GM04503 (cell line): ENCODE measurements around the gene ST3GAL3.

Experiments used
- DNase-seq: peaks from one replicate; pipeline ENCODE4 v3.0.0-alpha.2; 2012; ENCODE audit warnings: low read depth

ST3GAL3 gene

GRCh38 chr1:43878854-43879253, 171.5 kb downstream of the ST3GAL3 start:
- DNase-seq, result no peak

- DNase-seq, result peak; percentile 55
Measured at GRCh38 chr1:43879414-43879813, 172.1 kb downstream of the ST3GAL3 start.

- no peak for DNase-seq
Measured at GRCh38 chr1:43879996-43880395, 172.7 kb downstream of the ST3GAL3 start.

- no peak for DNase-seq
Measured at GRCh38 chr1:43880604-43881003, 173.3 kb downstream of the ST3GAL3 start.

GRCh38 chr1:43881415-43881814, 174.1 kb downstream of the ST3GAL3 start:
- no peak for DNase-seq

GRCh38 chr1:43882763-43883162, 175.4 kb downstream of the ST3GAL3 start:
- DNase-seq, result no peak

GRCh38 chr1:43883321-43883720, 176.0 kb downstream of the ST3GAL3 start:
- DNase-seq, result no peak

- DNase-seq, result no peak
Measured at GRCh38 chr1:43885279-43885801, 178.0 kb downstream of the ST3GAL3 start.

- DNase-seq, result no peak
Measured at GRCh38 chr1:43887748-43888147, 180.4 kb downstream of the ST3GAL3 start.

- no peak for DNase-seq
Measured at GRCh38 chr1:43890815-43891214, 183.5 kb downstream of the ST3GAL3 start.

- no peak for DNase-seq
Measured at GRCh38 chr1:43893006-43893405, 185.7 kb downstream of the ST3GAL3 start.

GRCh38 chr1:43898981-43899380, 191.6 kb downstream of the ST3GAL3 start:
- DNase-seq, result no peak

- no peak for DNase-seq
Measured at GRCh38 chr1:43900386-43900785, 193.1 kb downstream of the ST3GAL3 start.

GRCh38 chr1:43901196-43901961, 194.0 kb downstream of the ST3GAL3 start:
- no peak for DNase-seq

- no peak for DNase-seq
Measured at GRCh38 chr1:43902058-43902831, 194.9 kb downstream of the ST3GAL3 start.

- DNase-seq, result no peak
Measured at GRCh38 chr1:43904660-43905551, 197.6 kb downstream of the ST3GAL3 start.

GRCh38 chr1:43908226-43908625, 200.9 kb downstream of the ST3GAL3 start:
- DNase-seq, result no peak

GRCh38 chr1:43908858-43909257, 201.5 kb downstream of the ST3GAL3 start:
- DNase-seq, result no peak

- DNase-seq, result no peak
Measured at GRCh38 chr1:43910343-43910742, 203.0 kb downstream of the ST3GAL3 start.

GRCh38 chr1:43912607-43913006, 205.3 kb downstream of the ST3GAL3 start:
- DNase-seq, result peak; percentile 48

- no peak for DNase-seq
Measured at GRCh38 chr1:43913051-43913501, 205.7 kb downstream of the ST3GAL3 start.
